Right lung (tissue), 5 donors: ENCODE results near the gene PKLR. TPM values are rescaled to one million over a fixed set of nuclear protein-coding genes. Genes with fewer than 3 reads are reported as not detected.

Experiments
- polyA plus RNA-seq, 5 donors: library from polyadenylated mRNA; unstranded; fragments of 120-200 nt; gene quantifications; one replicate each; pipeline versions ENCODE4 v1.2.1 to v1.2.3, GENCODE V29; 2013; ENCODE audit warnings: inconsistent platforms in 1 of 5, low replicate concordance in 1 of 5; ENCODE audit not compliant: insufficient read length in 5 of 5, insufficient read depth in 1 of 5

Gene PKLR
- polyA plus RNA-seq, 5 donors = 0.09 to 0.46 TPM; not detected in 3

Other genes with a start within 250 kb of the PKLR start
- 10 to 100 TPM; 16.0 to 25.3 (median 23.3) TPM for gene EFNA4, start 237.7 kb downstream of the PKLR start, polyA plus RNA-seq
- 1 to 10 TPM; 2.9 to 5.6 (median 4.3) TPM for gene EFNA3, start 222.6 kb downstream of the PKLR start, polyA plus RNA-seq
- 100 to 1,000 TPM in 2 of 5 donors, 10 to 100 TPM in 3; 94.5 to 116 (median 96.8) TPM for gene EFNA1, start 173.6 kb downstream of the PKLR start, polyA plus RNA-seq
- gene SLC50A1, start 165.6 kb downstream of the PKLR start, polyA plus RNA-seq = 10 to 100 TPM; 32.7 to 41.6 (median 37.3) TPM
- gene DPM3, start 160.9 kb downstream of the PKLR start, polyA plus RNA-seq = 10 to 100 TPM; 19.1 to 37.1 (median 26.6) TPM
- gene KRTCAP2, start 128.1 kb downstream of the PKLR start, polyA plus RNA-seq = 100 to 1,000 TPM; 103 to 120 (median 117) TPM
- 1 to 10 TPM; 2.9 to 5.6 (median 4.3) TPM for gene TRIM46, start 127.6 kb downstream of the PKLR start, polyA plus RNA-seq
- gene THBS3, start 93.5 kb downstream of the PKLR start, polyA plus RNA-seq = 10 to 100 TPM; 37.5 to 47.0 (median 42.8) TPM
- gene MTX1, start 92.7 kb downstream of the PKLR start, polyA plus RNA-seq = 10 to 100 TPM; 27.8 to 38.3 (median 32.0) TPM
- 10 to 100 TPM; 14.9 to 27.0 (median 21.7) TPM for gene ENTREP3, start 46.0 kb downstream of the PKLR start, polyA plus RNA-seq
- 10 to 100 TPM; 42.8 to 65.5 (median 56.5) TPM for gene SCAMP3, start 39.1 kb downstream of the PKLR start, polyA plus RNA-seq
- 10 to 100 TPM; 73.3 to 82.3 (median 80.1) TPM for gene CLK2, start 27.9 kb downstream of the PKLR start, polyA plus RNA-seq
- 1 to 10 TPM; 8.2 to 10.0 (median 9.4) TPM for gene HCN3, start 24.0 kb downstream of the PKLR start, polyA plus RNA-seq
- 100 to 1,000 TPM; 165 to 208 (median 178) TPM for gene FDPS, start 7.4 kb upstream of the PKLR start, polyA plus RNA-seq
- 10 to 100 TPM; 26.2 to 51.9 (median 36.4) TPM for gene RUSC1, start 19.5 kb upstream of the PKLR start, polyA plus RNA-seq